ENCODE measurements around the gene TSEN34. TPM values are rescaled to one million over a fixed set of nuclear protein-coding genes. Genes with fewer than 3 reads are reported as not detected.
A peak's percentile ranks its signal among the peaks of the same experiment; 100 is the strongest.

Gene TSEN34
- total RNA-seq, 1 experiment from 2014 or later: 122 TPM

- DNase-seq (peak; percentile 43), ATAC-seq (no peak)
- POLR2A ChIA-PET (ENCODE audit: unreplicated experiment): no interaction called here
- Histone ChIP-seq H3K4me1 (ENCODE audit: insufficient read depth, low read length) (peaks cover 38% of the 10 kb centered on the region), H3K79me2 (ENCODE audit: low read length) (peaks cover 23% of the 10 kb centered on the region), H3K27me3 (ENCODE audit: low read length) (no peaks in the 10 kb centered on the region), H3K9ac (ENCODE audit: low read length) (peak overlapping the region; percentile 62), H3K9me2 (replicated peaks; ENCODE audit: low read length) (no peaks in the 10 kb centered on the region), H4K20me1 (ENCODE audit: low read length) (no peaks in the 10 kb centered on the region), H3K27ac (ENCODE audit: low read length) (no peak overlapping the region), H3F3A (ENCODE audit: low read length, unreplicated experiment) (no peaks in the 10 kb centered on the region), H3K36me3 (ENCODE audit: low read depth, low read length) (peaks cover 11% of the 10 kb centered on the region), H3K4me2 (ENCODE audit: low read length) (peak overlapping the region; percentile 82), H3K9me3 (ENCODE audit: low read length) (no peaks in the 10 kb centered on the region), H2AFZ (ENCODE audit: low read length) (peak overlapping the region; percentile 69), H3K4me3 (ENCODE audit: low read length) (peak overlapping the region; percentile 71)
- CTCF ChIA-PET: interaction anchor here (1.9 kb wide), 1 partner anchor 24 kb away, joined by 10 read pairs; the partner anchor contains the start of gene CNOT3
- TF ChIP-seq EZH2 (IDR thresholded peaks at IDR 0.05; ENCODE audit: low read length, unreplicated experiment) (no peak), EZH2phosphoT487 (IDR thresholded peaks at IDR 0.05; ENCODE audit: borderline replicate concordance, low read length) (no peak)
- intact Hi-C loops (cut with micrococcal nuclease): loop anchor here (5.0 kb wide), 1 partner anchor 41 kb away; the partner anchor contains the start of gene RPS9
- BruUV-seq (replicated peaks): no TSS peak
These were observed 30.3 kb upstream of the TSEN34 start for GRCh38 chr19:54160854-54161253.

DNA sequence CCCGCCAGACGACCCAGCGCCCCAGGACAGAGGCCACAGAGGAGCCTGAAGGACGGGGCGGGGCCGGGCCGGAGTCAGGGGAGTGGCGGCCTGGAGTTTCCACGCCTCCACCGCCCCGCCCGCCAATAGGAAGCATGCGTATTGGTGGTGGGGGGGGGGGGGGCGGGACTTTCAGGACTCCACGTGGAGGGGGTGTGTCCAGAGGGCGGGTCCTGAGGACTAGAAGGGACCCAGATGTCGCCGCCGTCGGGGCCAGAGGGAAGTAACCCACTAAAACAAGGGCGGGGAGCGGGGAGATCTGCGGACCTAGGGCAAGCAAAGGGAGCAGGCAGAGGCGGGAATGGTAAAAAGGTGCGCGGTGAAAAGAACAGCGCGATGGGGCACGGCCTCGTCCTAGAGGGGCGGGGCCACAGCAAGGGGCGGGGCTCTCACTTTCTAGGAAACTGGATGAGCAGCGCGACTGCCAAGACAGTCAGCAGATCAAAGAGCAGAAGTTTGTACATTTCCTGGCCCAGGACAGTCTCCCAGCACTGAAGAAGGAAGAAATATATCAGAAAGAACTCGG, 28.8 kb upstream of the TSEN34 start:
- Histone ChIP-seq H3K27me3 (ENCODE audit: low read length) (no peaks in the 10 kb centered on the region), H2AFZ (ENCODE audit: low read length) (peak overlapping the region; percentile 63), H4K20me1 (ENCODE audit: low read length) (no peaks in the 10 kb centered on the region), H3K27ac (ENCODE audit: low read length) (no peak overlapping the region), H3K36me3 (ENCODE audit: low read depth, low read length) (no peaks in the 10 kb centered on the region), H3K9me2 (replicated peaks; ENCODE audit: low read length) (no peaks in the 10 kb centered on the region), H3K4me2 (ENCODE audit: low read length) (peak overlapping the region; percentile 82), H3K9me3 (ENCODE audit: low read length) (no peaks in the 10 kb centered on the region), H3K4me1 (ENCODE audit: insufficient read depth, low read length) (peaks cover 38% of the 10 kb centered on the region), H3F3A (ENCODE audit: low read length, unreplicated experiment) (no peaks in the 10 kb centered on the region), H3K4me3 (ENCODE audit: low read length) (peak overlapping the region; percentile 71), H3K9ac (ENCODE audit: low read length) (no peak overlapping the region), H3K79me2 (ENCODE audit: low read length) (peaks cover 23% of the 10 kb centered on the region)
- CTCF ChIA-PET: no interaction called here
- POLR2A ChIA-PET (ENCODE audit: unreplicated experiment): no interaction called here
- DNase-seq: peak; percentile 86
- TF ChIP-seq EZH2 (IDR thresholded peaks at IDR 0.05; ENCODE audit: low read length, unreplicated experiment) (no peak), CTCF (conservative IDR thresholded peaks at IDR 0.05; ENCODE audit: low read depth, low read length) (no peak), EZH2phosphoT487 (IDR thresholded peaks at IDR 0.05; ENCODE audit: borderline replicate concordance, low read length) (no peak)
- peak; percentile 11 for ATAC-seq
- BruUV-seq (replicated peaks): no TSS peak
- intact Hi-C loops (cut with micrococcal nuclease): loop anchor here (5.0 kb wide), 1 partner anchor 40 kb away; the partner anchor contains the start of gene RPS9

DNA sequence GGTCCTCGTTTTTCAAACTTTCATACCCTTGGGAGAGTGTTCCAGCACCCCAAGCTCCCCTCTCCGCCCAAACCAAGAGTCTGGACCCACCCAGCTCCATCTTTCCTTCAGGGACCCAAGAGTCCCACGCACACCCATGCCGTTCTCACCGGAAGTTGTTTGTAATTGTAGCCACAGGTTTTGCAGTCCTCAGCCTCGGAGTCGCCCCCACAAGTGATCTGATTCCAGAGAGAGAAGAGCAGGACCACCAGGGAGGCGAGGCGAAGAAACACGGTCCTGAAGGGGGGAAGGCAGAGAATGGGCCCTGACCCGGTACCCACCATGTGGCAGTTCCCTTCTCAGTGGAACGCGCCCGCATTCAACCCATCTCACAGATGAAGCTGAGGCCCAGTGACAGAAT, 28.2 kb upstream of the TSEN34 start:
- H2AFZ ChIP-seq (ENCODE audit: low read length): peak overlapping the region; percentile 63
- peak overlapping the region; percentile 82 for H3K4me2 ChIP-seq (ENCODE audit: low read length)
- ATAC-seq (no peak), DNase-seq (no peak)
- peaks cover 38% of the 10 kb centered on the region for H3K4me1 ChIP-seq (ENCODE audit: insufficient read depth, low read length)
- peak overlapping the region; percentile 71 for H3K4me3 ChIP-seq (ENCODE audit: low read length)
- BruUV-seq (replicated peaks): no TSS peak
- H3K9me2 ChIP-seq (replicated peaks; ENCODE audit: low read length): no peaks in the 10 kb centered on the region
- ChIA-PET CTCF (no interaction called here), POLR2A (ENCODE audit: unreplicated experiment) (no interaction called here)
- H3K27me3 ChIP-seq (ENCODE audit: low read length): no peaks in the 10 kb centered on the region
- TF ChIP-seq EZH2 (IDR thresholded peaks at IDR 0.05; ENCODE audit: low read length, unreplicated experiment) (no peak), EZH2phosphoT487 (IDR thresholded peaks at IDR 0.05; ENCODE audit: borderline replicate concordance, low read length) (no peak), CTCF (conservative IDR thresholded peaks at IDR 0.05; ENCODE audit: low read depth, low read length) (no peak)
- H3K9me3 ChIP-seq (ENCODE audit: low read length): no peaks in the 10 kb centered on the region
- peaks cover 22% of the 10 kb centered on the region for H3K79me2 ChIP-seq (ENCODE audit: low read length)
- no peaks in the 10 kb centered on the region for H3F3A ChIP-seq (ENCODE audit: low read length, unreplicated experiment)
- H3K36me3 ChIP-seq (ENCODE audit: low read depth, low read length): no peaks in the 10 kb centered on the region
- H4K20me1 ChIP-seq (ENCODE audit: low read length): no peaks in the 10 kb centered on the region
- H3K27ac ChIP-seq (ENCODE audit: low read length): no peak overlapping the region
- H3K9ac ChIP-seq (ENCODE audit: low read length): no peak overlapping the region
- intact Hi-C loops (cut with micrococcal nuclease): loop anchor here (5.0 kb wide), 1 partner anchor 39 kb away; the partner anchor contains the start of gene RPS9
